ENCODE measurements around the gene CDK11A. TPM values are rescaled to one million over a fixed set of nuclear protein-coding genes. Genes with fewer than 3 reads are reported as not detected.
"Not testable (repeated sequence)": the region's sequence is repeated elsewhere in the genome, so short reads cannot be mapped to it uniquely, and the experiment has no call there.

CDK11A gene
- total RNA-seq, 1 experiment from 2014 or later: 43.8 TPM

GRCh38 chr1:1703796-1704195 is 20.4 kb downstream of the CDK11A start:
- CTCF ChIA-PET: no interaction called here

GRCh38 chr1:1702506-1702905 is 21.7 kb downstream of the CDK11A start:
- H3K27me3 Mint-ChIP-seq (ENCODE audit: insufficient read depth, unreplicated experiment); H3K9me3 Mint-ChIP-seq (ENCODE audit: unreplicated experiment); H3K4me3 Mint-ChIP-seq (ENCODE audit: unreplicated experiment); POLR2A ChIA-PET; CTCF ChIA-PET; H3K4me1 Mint-ChIP-seq (ENCODE audit: insufficient read depth, unreplicated experiment); intact Hi-C loops (cut with micrococcal nuclease); H3K27ac Mint-ChIP-seq (ENCODE audit: low read depth, unreplicated experiment); BruUV-seq (replicated peaks); DNase-seq (ENCODE audit: unreplicated experiment): not testable (repeated sequence)
- H3K36me3 Mint-ChIP-seq (ENCODE audit: insufficient read depth, unreplicated experiment): peaks cover 11% of the 10 kb centered on the region

More at GRCh38 chr1:1703796-1704195, 20.4 kb downstream of the CDK11A start:
- no peak for DNase-seq (ENCODE audit: unreplicated experiment)
- no peak overlapping the region for H3K27ac Mint-ChIP-seq (ENCODE audit: low read depth, unreplicated experiment)
- POLR2A ChIA-PET: no interaction called here
- BruUV-seq (replicated peaks): no TSS peak
- intact Hi-C loops (cut with micrococcal nuclease): no loop called here
- H3K9me3 Mint-ChIP-seq (ENCODE audit: unreplicated experiment): no peaks in the 10 kb centered on the region
- H3K27me3 Mint-ChIP-seq (ENCODE audit: insufficient read depth, unreplicated experiment): no peaks in the 10 kb centered on the region
- H3K4me1 Mint-ChIP-seq (ENCODE audit: insufficient read depth, unreplicated experiment): no peaks in the 10 kb centered on the region
- no peak for TF ChIP-seq CTCF (IDR thresholded peaks at IDR 0.05; ENCODE audit: unreplicated experiment)
- no peak overlapping the region for H3K4me3 Mint-ChIP-seq (ENCODE audit: unreplicated experiment)
- peaks cover 11% of the 10 kb centered on the region for H3K36me3 Mint-ChIP-seq (ENCODE audit: insufficient read depth, unreplicated experiment)

- H3K4me3 Mint-ChIP-seq (ENCODE audit: unreplicated experiment); DNase-seq (ENCODE audit: unreplicated experiment); H3K27me3 Mint-ChIP-seq (ENCODE audit: insufficient read depth, unreplicated experiment); intact Hi-C loops (cut with micrococcal nuclease); BruUV-seq (replicated peaks); H3K9me3 Mint-ChIP-seq (ENCODE audit: unreplicated experiment); H3K27ac Mint-ChIP-seq (ENCODE audit: low read depth, unreplicated experiment); CTCF ChIA-PET; H3K4me1 Mint-ChIP-seq (ENCODE audit: insufficient read depth, unreplicated experiment); POLR2A ChIA-PET: not testable (repeated sequence)
- peaks cover 11% of the 10 kb centered on the region for H3K36me3 Mint-ChIP-seq (ENCODE audit: insufficient read depth, unreplicated experiment)
Observed at GRCh38 chr1:1700557-1700956, 23.6 kb downstream of the CDK11A start.

- H3K27me3 Mint-ChIP-seq (ENCODE audit: insufficient read depth, unreplicated experiment); H3K27ac Mint-ChIP-seq (ENCODE audit: low read depth, unreplicated experiment); H3K4me3 Mint-ChIP-seq (ENCODE audit: unreplicated experiment); intact Hi-C loops (cut with micrococcal nuclease); BruUV-seq (replicated peaks); H3K9me3 Mint-ChIP-seq (ENCODE audit: unreplicated experiment); DNase-seq (ENCODE audit: unreplicated experiment); CTCF ChIA-PET; POLR2A ChIA-PET; H3K4me1 Mint-ChIP-seq (ENCODE audit: insufficient read depth, unreplicated experiment): not testable (repeated sequence)
- peaks cover 11% of the 10 kb centered on the region for H3K36me3 Mint-ChIP-seq (ENCODE audit: insufficient read depth, unreplicated experiment)
Observed at GRCh38 chr1:1700067-1700466, 24.1 kb downstream of the CDK11A start.

- H3K4me1 Mint-ChIP-seq (ENCODE audit: insufficient read depth, unreplicated experiment); H3K36me3 Mint-ChIP-seq (ENCODE audit: insufficient read depth, unreplicated experiment); BruUV-seq (replicated peaks); H3K27ac Mint-ChIP-seq (ENCODE audit: low read depth, unreplicated experiment); intact Hi-C loops (cut with micrococcal nuclease); CTCF ChIA-PET; H3K4me3 Mint-ChIP-seq (ENCODE audit: unreplicated experiment); H3K27me3 Mint-ChIP-seq (ENCODE audit: insufficient read depth, unreplicated experiment); POLR2A ChIA-PET; H3K9me3 Mint-ChIP-seq (ENCODE audit: unreplicated experiment); DNase-seq (ENCODE audit: unreplicated experiment): not testable (repeated sequence)
Observed at GRCh38 chr1:1699061-1699460, 25.1 kb downstream of the CDK11A start.

- H3K36me3 Mint-ChIP-seq (ENCODE audit: insufficient read depth, unreplicated experiment); POLR2A ChIA-PET; H3K27ac Mint-ChIP-seq (ENCODE audit: low read depth, unreplicated experiment); H3K4me1 Mint-ChIP-seq (ENCODE audit: insufficient read depth, unreplicated experiment); intact Hi-C loops (cut with micrococcal nuclease); H3K4me3 Mint-ChIP-seq (ENCODE audit: unreplicated experiment); DNase-seq (ENCODE audit: unreplicated experiment); BruUV-seq (replicated peaks); H3K9me3 Mint-ChIP-seq (ENCODE audit: unreplicated experiment); H3K27me3 Mint-ChIP-seq (ENCODE audit: insufficient read depth, unreplicated experiment): not testable (repeated sequence)
- CTCF ChIA-PET: interaction anchor here (0.6 kb wide), 1 partner anchor 24 kb away, joined by 3 read pairs; no protein-coding TSS in a partner anchor
Observed at GRCh38 chr1:1697358-1698183, 26.6 kb downstream of the CDK11A start.

GRCh38 chr1:1696431-1697357 is 27.5 kb downstream of the CDK11A start:
- H3K27ac Mint-ChIP-seq (ENCODE audit: low read depth, unreplicated experiment); H3K36me3 Mint-ChIP-seq (ENCODE audit: insufficient read depth, unreplicated experiment); H3K9me3 Mint-ChIP-seq (ENCODE audit: unreplicated experiment); H3K27me3 Mint-ChIP-seq (ENCODE audit: insufficient read depth, unreplicated experiment); intact Hi-C loops (cut with micrococcal nuclease); POLR2A ChIA-PET; CTCF ChIA-PET; BruUV-seq (replicated peaks); DNase-seq (ENCODE audit: unreplicated experiment); H3K4me1 Mint-ChIP-seq (ENCODE audit: insufficient read depth, unreplicated experiment); H3K4me3 Mint-ChIP-seq (ENCODE audit: unreplicated experiment): not testable (repeated sequence)

Data from MCF 10A (cell line).